ENCODE results near the gene INPP5D.

GRCh38 chr2:233211548-233211895 is 151.4 kb downstream of the INPP5D start:
- no peak for TF ChIP-seq CTCF (IDR thresholded peaks at IDR 0.05)
- TF ChIP-seq CBX8 (IDR thresholded peaks at IDR 0.05): no peak
- TF ChIP-seq JUN (IDR thresholded peaks at IDR 0.05): no peak
- TF ChIP-seq POLR2A (IDR thresholded peaks at IDR 0.05; ENCODE audit: low read length): no peak
- no peak for TF ChIP-seq MAX (IDR thresholded peaks at IDR 0.05)
- no peak for TF ChIP-seq PHF8 (IDR thresholded peaks at IDR 0.05; ENCODE audit: borderline replicate concordance, low read depth)

Data from A549 (cell line).